IMR-90 (cell line): ENCODE data around the gene TUBGCP6. TPM values are rescaled to one million over a fixed set of nuclear protein-coding genes. Genes with fewer than 3 reads are reported as not detected.

ENCODE experiments used
- ATAC-seq: fragments of 200-7000 bp; cut with Tn5 transposase; 2 replicates; pipeline ENCODE4 v1.9.1; 2020; ENCODE audit warnings: low read depth, mild to moderate bottlenecking, moderate library complexity
- BruUV-seq: library from RNA; stranded (reverse); fragments of 400-500 nt; replicated peaks from 2 replicates; lab custom pipeline; 2021; lab: Mats Ljungman, UMichigan
- CTCF ChIA-PET: fragments of 300-600 bp; formaldehyde crosslinking; extraction: SDS; loops from one replicate; lab custom pipeline; 2021; ENCODE audit warnings: antibody characterized with exemption; lab: Yijun Ruan, JAX
- POLR2A ChIA-PET: fragments of 300-600 bp; sonication (Branson Sonifier 250); formaldehyde crosslinking; loops from one replicate; lab custom pipeline; 2022; ENCODE audit warnings: antibody characterized with exemption; ENCODE audit not compliant: unreplicated experiment; lab: Charles Lee
- DNase-seq: peaks from one replicate; pipeline ENCODE4 v3.0.0; 2013
- H2AFZ ChIP-seq: replicated peaks from 2 replicates; pipeline ENCODE3; 2013; ENCODE audit warnings: low read length, mild to moderate bottlenecking; ENCODE audit not compliant: poor library complexity
- H2AK5ac ChIP-seq: 2 replicates; pipeline ENCODE4 v1.6.1; 2013; ENCODE audit warnings: low read depth, low read length, inconsistent platforms
- H2AK9ac ChIP-seq: replicated peaks from 2 replicates; pipeline ENCODE3; 2013; ENCODE audit warnings: mild to moderate bottlenecking, low read depth, low read length, moderate library complexity; ENCODE audit not compliant: poor library complexity
- H2BK120ac ChIP-seq: 2 replicates; pipeline ENCODE4 v1.6.1; 2013; ENCODE audit warnings: low read depth, low read length, inconsistent platforms
- H2BK15ac ChIP-seq: 3 replicates; pipeline ENCODE4 v1.6.1; 2013; ENCODE audit warnings: low read depth, low read length, inconsistent platforms
- H2BK20ac ChIP-seq: 2 replicates; pipeline ENCODE4 v1.6.1; 2013; ENCODE audit warnings: low read depth, mild to moderate bottlenecking, inconsistent platforms, low read length, moderate library complexity
- H2BK5ac ChIP-seq: 2 replicates; pipeline ENCODE4 v1.6.1; 2013; ENCODE audit warnings: mild to moderate bottlenecking, low read depth, low read length, inconsistent platforms; ENCODE audit not compliant: poor library complexity, severe bottlenecking
- H3K14ac ChIP-seq: replicated peaks from 2 replicates; pipeline ENCODE4 v1.6.1; 2013; ENCODE audit warnings: low read depth, low read length, inconsistent platforms
- H3K18ac ChIP-seq: 2 replicates; pipeline ENCODE4 v1.6.1; 2013; ENCODE audit warnings: low read depth, low read length, control low read depth
- H3K23ac ChIP-seq: 2 replicates; pipeline ENCODE4 v1.6.1; 2013; ENCODE audit warnings: low read depth, low read length, inconsistent platforms
- H3K27ac ChIP-seq: 2 replicates; pipeline ENCODE4 v1.5.1; 2013; ENCODE audit warnings: mild to moderate bottlenecking, control low read depth, low read length; ENCODE audit not compliant: insufficient read depth
- H3K27me3 ChIP-seq: 2 replicates; pipeline ENCODE4 v1.6.1; 2013; ENCODE audit warnings: low read length; ENCODE audit not compliant: control insufficient read depth, insufficient read depth
- H3K36me3 ChIP-seq: 2 replicates; pipeline ENCODE4 v1.6.1; 2013; ENCODE audit warnings: low read length, mixed read lengths; ENCODE audit not compliant: control insufficient read depth, insufficient read depth
- H3K4ac ChIP-seq: 2 replicates; pipeline ENCODE4 v1.6.1; 2013; ENCODE audit warnings: low read depth, low read length, inconsistent platforms
- H3K4me1 ChIP-seq: 2 replicates; pipeline ENCODE4 v1.6.1; 2013; ENCODE audit warnings: low read length, mixed read lengths; ENCODE audit not compliant: control insufficient read depth, insufficient read depth
- H3K4me2 ChIP-seq: 2 replicates; pipeline ENCODE4 v1.6.1; 2013; ENCODE audit warnings: low read depth, mild to moderate bottlenecking, control low read depth, low read length, moderate library complexity
- H3K4me3 ChIP-seq: 2 replicates; pipeline ENCODE4 v1.5.1; 2013; ENCODE audit warnings: low read depth, mild to moderate bottlenecking, control low read depth, low read length, moderate library complexity; ENCODE audit not compliant: insufficient read depth
- H3K56ac ChIP-seq: 2 replicates; pipeline ENCODE4 v1.6.1; 2013; ENCODE audit warnings: low read length, inconsistent platforms; ENCODE audit not compliant: insufficient read depth; ENCODE audit errors: extremely low read depth
- H3K79me1 ChIP-seq, 2 experiments: 2 replicates each; pipeline ENCODE4 v1.6.1; 2013; ENCODE audit warnings: low read length in 2 of 2, inconsistent platforms in 1 of 2, low read depth in 1 of 2
- H3K9ac ChIP-seq: 2 replicates; pipeline ENCODE4 v1.6.1; 2013; ENCODE audit warnings: low read depth, low read length, control low read depth
- H3K9me1 ChIP-seq: 2 replicates; pipeline ENCODE4 v1.6.1; 2013; ENCODE audit warnings: low read length, inconsistent platforms; ENCODE audit not compliant: insufficient read depth
- H3K9me3 ChIP-seq: 2 replicates; pipeline ENCODE4 v1.6.1; 2013; ENCODE audit warnings: low read length; ENCODE audit not compliant: control insufficient read depth, insufficient read depth
- H4K20me1 ChIP-seq: 2 replicates; pipeline ENCODE4 v1.6.1; 2013; ENCODE audit warnings: low read length, inconsistent platforms; ENCODE audit not compliant: insufficient read depth
- H4K5ac ChIP-seq: 2 replicates; pipeline ENCODE4 v1.6.1; 2013; ENCODE audit warnings: mild to moderate bottlenecking, low read depth, low read length, control low read depth
- H4K8ac ChIP-seq, 2 experiments: 2 replicates each; pipeline ENCODE4 v1.6.1; 2013; ENCODE audit warnings: low read depth in 2 of 2, low read length in 2 of 2, control low read depth in 1 of 2, inconsistent platforms in 1 of 2
- H4K91ac ChIP-seq: 2 replicates; pipeline ENCODE4 v1.6.1; 2013; ENCODE audit warnings: low read depth, low read length, inconsistent platforms; ENCODE audit not compliant: insufficient read depth
- BHLHE40 ChIP-seq: fragments of 150-350 bp; IDR thresholded peaks from 2 replicates; pipeline ENCODE4 v1.6.1; 2016; ENCODE audit warnings: mild to moderate bottlenecking, low read depth, low read length
- CEBPB ChIP-seq: IDR thresholded peaks from 2 replicates; pipeline ENCODE4 v1.6.1; 2012; ENCODE audit warnings: low read depth, low read length, improper control_type of control experiment
- MAFK ChIP-seq: IDR thresholded peaks from 2 replicates; pipeline ENCODE4 v1.6.1; 2012; ENCODE audit warnings: low read depth, low read length, improper control_type of control experiment
- MXI1 ChIP-seq: IDR thresholded peaks from 2 replicates; pipeline ENCODE4 v1.6.1; 2012; ENCODE audit warnings: low read depth, mild to moderate bottlenecking, low read length, moderate library complexity, borderline replicate concordance
- POLR2A ChIP-seq: IDR thresholded peaks from 2 replicates; pipeline ENCODE4 v1.6.1; 2012; ENCODE audit warnings: mild to moderate bottlenecking, low read depth, low read length
- RCOR1 ChIP-seq: IDR thresholded peaks from 2 replicates; pipeline ENCODE4 v1.6.1; 2012; ENCODE audit warnings: mild to moderate bottlenecking, low read length, improper control_type of control experiment; ENCODE audit not compliant: insufficient replicate concordance
- SMC3 ChIP-seq: fragments of 150-350 bp; IDR thresholded peaks from 2 replicates; pipeline ENCODE4 v1.6.1; 2016; ENCODE audit warnings: low read depth, mild to moderate bottlenecking, antibody characterized with exemption, low read length, moderate library complexity
- USF2 ChIP-seq: fragments of 150-350 bp; IDR thresholded peaks from 2 replicates; pipeline ENCODE4 v1.6.1; 2017; ENCODE audit warnings: mild to moderate bottlenecking, antibody characterized with exemption, low read length, low read depth
- WGBS, 2 experiments: methylation state at CpG; one replicate each; pipeline versions ENCODE4 v1.1.5 to v1.1.7; 2013; ENCODE audit warnings: missing lambda C conversion rate in 2 of 2; ENCODE audit not compliant: insufficient read length in 1 of 2; ENCODE audit errors: extremely low coverage in 2 of 2; 5-methylcytosine and 5-hydroxymethylcytosine counted together
- dilution Hi-C: fragments of 300-500 bp; cut with HindIII; formaldehyde crosslinking; loops from one replicate; pipeline ENCODE4 v1.14.3; 2018; ENCODE audit warnings: low sequenced_read_pairs; ENCODE audit not compliant: unreplicated experiment
- in situ Hi-C: fragments of 300-500 bp; cut with MboI; formaldehyde crosslinking; loops from 3 replicates; pipeline ENCODE4 v1.14.3; 2019; ENCODE audit warnings: low sequenced_read_pairs, inconsistent platforms, mixed read lengths
- intact Hi-C: fragments of 100-400 bp; cut with micrococcal nuclease; formaldehyde crosslinking; loops from 2 replicates; pipeline ENCODE4 v1.10.0; 2022
- polyA plus RNA-seq, 3 experiments: library from polyadenylated mRNA; depleted of rRNA; stranded (reverse); fragments of >200 nt; gene quantifications; 2 replicates each; pipeline ENCODE4 v1.2.3, GENCODE V29; 2012; ENCODE audit warnings: low replicate concordance in 1 of 3
- total RNA-seq: library from RNA; depleted of rRNA; stranded (reverse); fragments of >200 nt; gene quantifications from 2 replicates; pipeline ENCODE4 v1.2.3, GENCODE V29; 2012
- TF ChIP-seq, protein P1 (sequence below): fragments of 150-350 bp; IDR thresholded peaks from 2 replicates; pipeline ENCODE4 v1.6.1; 2016; ENCODE audit warnings: low read depth, mild to moderate bottlenecking, low read length, moderate library complexity, borderline replicate concordance

TUBGCP6 gene
- total and polyA plus RNA-seq, 2 of the 4 experiments (the other 2 are of a cell fraction) = 10.8 to 28.6 TPM

DNA sequence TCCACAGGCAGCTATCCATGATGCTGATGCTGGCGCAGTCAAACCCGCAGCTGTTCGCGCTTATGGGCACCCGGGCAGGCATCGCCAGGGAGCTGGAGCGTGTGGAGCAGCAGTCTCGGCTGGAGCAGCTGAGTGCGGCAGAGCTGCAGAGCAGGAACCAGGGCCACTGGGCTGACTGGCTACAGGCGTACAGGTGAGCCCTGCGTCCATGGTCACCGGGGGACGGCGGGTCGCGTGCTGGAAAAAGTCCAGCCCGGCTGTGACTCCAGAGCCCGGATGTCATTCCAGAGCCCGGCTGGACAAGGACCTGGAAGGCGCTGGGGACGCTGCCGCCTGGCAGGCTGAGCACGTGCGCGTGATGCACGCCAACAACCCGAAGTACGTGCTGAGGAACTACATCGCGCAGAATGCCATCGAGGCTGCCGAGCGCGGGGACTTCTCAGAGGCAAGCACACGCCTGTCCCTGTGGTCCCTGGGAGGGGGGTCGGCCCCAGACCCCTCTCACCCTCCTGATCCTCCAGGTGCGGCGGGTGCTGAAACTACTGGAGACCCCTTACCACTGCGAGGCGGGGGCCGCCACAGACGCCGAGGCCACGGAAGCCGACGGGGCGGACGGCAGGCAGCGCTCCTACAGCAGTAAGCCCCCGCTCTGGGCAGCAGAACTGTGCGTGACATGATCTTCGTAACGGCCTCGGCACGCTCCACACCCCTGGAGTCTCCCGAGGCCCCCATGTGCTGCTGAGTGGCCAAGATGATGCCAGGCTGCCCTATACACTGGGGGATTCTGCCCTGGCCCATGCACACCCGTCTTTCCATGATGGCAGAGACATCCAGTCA lies 27.9 kb downstream of the TUBGCP6 start:
- CTCF ChIA-PET = no interaction called here
- Histone ChIP-seq H3K4me3 (no peak overlapping the region), H4K8ac (no peak overlapping the region), H2AK5ac (no peak overlapping the region), H2BK15ac (no peak overlapping the region), H3K23ac (no peak overlapping the region), H3K56ac (no peak overlapping the region), H3K4me1 (no peaks in the 10 kb centered on the region), H3K9me3 (no peaks in the 10 kb centered on the region), H3K9ac (no peak overlapping the region), H3K79me1 (peaks cover 19 to 40% of the 10 kb centered on the region in 2 experiments), H2AK9ac (no peak overlapping the region), H4K5ac (no peak overlapping the region), H2BK120ac (no peak overlapping the region), H2BK20ac (no peak overlapping the region), H3K4ac (no peak overlapping the region), H3K36me3 (peaks cover 74% of the 10 kb centered on the region), H2BK5ac (no peak overlapping the region), H4K20me1 (peaks cover 57% of the 10 kb centered on the region), H3K27me3 (no peaks in the 10 kb centered on the region), H3K9me1 (peaks cover 3% of the 10 kb centered on the region; the same call in 1 of the 2 replicates), H3K14ac (no peak overlapping the region), H3K18ac (no peak overlapping the region), H3K4me2 (no peak overlapping the region), H2AFZ (no peak overlapping the region), H4K91ac (no peak overlapping the region), H3K27ac (no peak overlapping the region)
- intact Hi-C loops (no loop called here), in situ Hi-C loops (loop anchor here (25.0 kb wide), 1 partner anchor 405 kb away; no protein-coding TSS in a partner anchor), dilution Hi-C loops (no loop called here)
- POLR2A ChIA-PET = no interaction called here
- no peak for ATAC-seq
- no peak for DNase-seq
- 91% methylated on average over 27 of the region's 57 CpGs; no CpG with 5 or more reads in 1 of the 2 experiments for WGBS, 2 experiments
- TF ChIP-seq USF2 (no peak), BHLHE40 (no peak), SMC3 (no peak), POLR2A (no peak), CEBPB (no peak), MXI1 (no peak), MAFK (no peak), RCOR1 (no peak)
- TF ChIP-seq, protein P1, sequence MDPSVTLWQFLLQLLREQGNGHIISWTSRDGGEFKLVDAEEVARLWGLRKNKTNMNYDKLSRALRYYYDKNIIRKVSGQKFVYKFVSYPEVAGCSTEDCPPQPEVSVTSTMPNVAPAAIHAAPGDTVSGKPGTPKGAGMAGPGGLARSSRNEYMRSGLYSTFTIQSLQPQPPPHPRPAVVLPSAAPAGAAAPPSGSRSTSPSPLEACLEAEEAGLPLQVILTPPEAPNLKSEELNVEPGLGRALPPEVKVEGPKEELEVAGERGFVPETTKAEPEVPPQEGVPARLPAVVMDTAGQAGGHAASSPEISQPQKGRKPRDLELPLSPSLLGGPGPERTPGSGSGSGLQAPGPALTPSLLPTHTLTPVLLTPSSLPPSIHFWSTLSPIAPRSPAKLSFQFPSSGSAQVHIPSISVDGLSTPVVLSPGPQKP = no peak
- no TSS peak for BruUV-seq
